Activated T-cell treated with anti-CD3 and anti-CD28 coated beads, Interleukin-2, amount 50 U/mL, for 1 hour (primary cell): Measurements from ENCODE around the gene SUMO4.

ENCODE experiments used
- DNase-seq: peaks from one replicate; pipeline ENCODE4 v3.0.0-alpha.2; 2020

SUMO4 gene

GRCh38 chr6:149433881-149434280 lies 33.8 kb downstream of the SUMO4 start:
- DNase-seq: no peak

DNA sequence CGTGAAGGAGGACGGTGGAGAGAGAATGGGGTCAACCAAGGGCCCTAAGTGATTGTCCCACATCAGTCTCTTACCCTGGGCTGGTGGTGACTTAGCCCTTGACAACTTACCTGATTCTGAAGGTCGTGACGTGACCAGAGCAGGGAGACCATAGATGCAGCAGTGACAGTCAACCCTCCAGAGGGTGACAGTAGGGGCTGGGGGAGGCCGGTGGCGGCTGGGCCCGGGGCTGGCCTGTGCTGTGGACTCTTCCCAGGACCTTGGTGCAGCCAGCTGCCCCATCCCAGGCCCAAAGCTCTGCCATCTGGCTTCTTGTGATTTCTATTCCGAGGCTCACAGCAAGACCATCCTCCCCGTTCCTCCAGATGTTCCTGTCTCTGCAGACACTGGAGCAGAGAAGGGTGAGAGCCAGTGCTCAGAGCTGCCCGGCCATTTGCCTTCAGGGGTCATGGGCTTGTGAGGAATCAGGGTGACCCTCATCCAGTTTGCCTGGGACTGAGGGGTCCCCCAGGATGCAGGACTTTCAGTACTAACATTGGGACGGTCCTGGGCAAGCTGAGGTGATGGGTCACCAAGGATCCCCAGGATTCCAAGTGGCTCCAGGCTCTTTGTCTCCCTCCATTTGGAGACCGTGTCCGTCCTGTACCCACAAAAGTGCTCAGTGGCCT lies 36.0 kb downstream of the SUMO4 start:
- DNase-seq: no peak

GRCh38 chr6:149436647-149437046 lies 36.6 kb downstream of the SUMO4 start:
- no peak for DNase-seq

- no peak for DNase-seq
Measured at GRCh38 chr6:149437212-149437611, 37.1 kb downstream of the SUMO4 start.

GRCh38 chr6:149438855-149439254 lies 38.8 kb downstream of the SUMO4 start:
- DNase-seq: no peak

DNA sequence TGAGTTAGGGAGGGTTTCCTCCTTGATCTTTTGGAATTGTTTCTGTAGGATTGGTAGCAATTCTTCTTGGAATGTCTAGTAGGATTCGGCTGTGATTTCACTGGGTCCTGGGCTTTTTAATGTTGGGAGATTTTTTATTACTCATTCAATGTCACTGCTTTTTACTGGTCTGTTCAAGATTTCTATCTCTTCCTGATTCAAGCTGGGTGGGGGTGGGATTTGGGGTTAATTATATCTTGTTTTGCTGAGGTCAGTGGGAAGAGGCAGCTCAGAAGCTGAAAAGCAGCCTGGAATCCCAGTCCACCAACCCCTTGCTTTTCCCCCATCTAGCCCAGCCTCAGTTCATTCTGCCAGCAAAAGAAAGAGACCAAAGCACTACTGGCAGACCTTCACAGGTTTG lies 39.6 kb downstream of the SUMO4 start:
- no peak for DNase-seq

DNA sequence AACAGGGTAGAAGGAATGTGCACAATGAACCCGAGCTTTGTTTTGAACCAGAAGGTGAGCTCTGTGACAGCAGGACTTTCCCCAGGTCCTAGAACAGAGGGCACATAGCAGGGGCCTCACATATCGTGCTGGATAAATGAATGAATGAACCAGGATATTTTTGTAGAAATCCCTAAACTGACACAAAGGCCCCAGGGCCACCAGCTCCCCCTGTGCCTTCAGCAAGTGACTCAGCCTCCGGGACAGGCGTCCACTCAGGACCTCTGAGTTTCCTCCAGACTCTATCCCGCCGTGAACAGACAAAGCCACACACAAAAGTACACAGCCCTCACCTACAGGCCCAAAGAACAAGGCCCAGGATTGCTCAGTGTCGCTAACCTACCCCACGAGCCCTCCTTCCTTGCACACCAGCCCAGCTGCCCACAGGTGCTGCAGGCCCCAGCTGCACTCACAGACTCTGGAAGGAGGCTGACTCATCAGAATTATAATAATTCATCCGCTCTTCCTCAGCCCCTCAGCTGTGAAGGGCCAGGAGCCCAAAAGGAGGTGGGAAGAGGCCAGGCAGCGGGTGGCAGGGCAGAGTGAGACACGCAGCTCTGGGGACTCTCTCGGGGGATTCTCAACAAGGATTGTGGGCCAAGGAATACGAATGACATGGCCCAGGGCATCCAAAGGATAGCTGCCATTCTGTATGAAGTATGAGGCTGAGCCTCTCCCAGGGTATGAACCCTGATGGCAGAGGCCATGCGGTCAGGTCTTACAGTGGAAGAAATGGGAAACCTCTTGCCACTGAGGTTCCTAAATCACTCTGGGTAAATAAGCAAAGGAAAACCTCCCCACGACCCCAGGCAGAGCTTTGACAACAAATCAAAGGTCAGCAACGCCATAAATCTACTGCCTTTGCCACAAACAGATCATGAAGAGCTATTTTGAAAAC lies 40.9 kb downstream of the SUMO4 start:
- DNase-seq: no peak

GRCh38 chr6:149441740-149442139 lies 41.7 kb downstream of the SUMO4 start:
- no peak for DNase-seq

- DNase-seq: no peak
Measured at GRCh38 chr6:149443411-149444181, 43.5 kb downstream of the SUMO4 start.

DNA sequence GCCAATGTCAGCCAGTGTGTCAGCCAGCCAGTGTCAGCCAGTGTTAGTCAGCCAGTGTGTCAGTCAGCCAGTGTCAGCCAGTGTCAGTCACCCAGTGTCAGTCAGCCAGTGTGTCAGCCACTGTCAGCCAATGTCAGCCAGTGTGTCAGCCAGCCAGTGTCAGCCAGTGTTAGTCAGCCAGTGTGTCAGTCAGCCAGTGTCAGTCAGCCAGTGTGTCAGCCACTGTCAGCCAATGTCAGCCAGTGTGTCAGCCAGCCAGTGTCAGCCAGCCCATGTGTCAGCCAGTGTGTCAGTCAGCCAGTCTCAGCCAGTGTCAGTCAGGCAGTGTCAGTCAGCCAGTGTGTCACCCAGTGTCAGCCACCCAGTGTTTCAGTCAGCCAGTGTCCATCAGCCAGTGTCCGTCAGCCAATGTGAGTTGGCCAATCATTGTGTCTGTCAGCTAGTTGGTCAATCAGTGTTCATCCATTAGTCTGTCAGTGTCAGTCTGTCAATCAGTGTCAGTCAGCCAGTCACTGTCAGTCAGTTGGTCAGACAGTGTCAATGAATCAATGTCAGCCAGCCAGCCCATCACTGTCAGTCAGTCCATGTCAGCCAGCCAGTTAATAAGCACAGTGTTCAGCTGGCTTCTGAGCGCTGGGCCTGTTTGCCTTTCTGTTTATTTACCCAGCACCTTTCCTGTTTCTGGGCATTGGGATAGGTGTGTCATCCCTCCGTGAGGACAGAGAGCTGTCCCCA lies 44.5 kb downstream of the SUMO4 start:
- DNase-seq: peak; percentile 27

DNA sequence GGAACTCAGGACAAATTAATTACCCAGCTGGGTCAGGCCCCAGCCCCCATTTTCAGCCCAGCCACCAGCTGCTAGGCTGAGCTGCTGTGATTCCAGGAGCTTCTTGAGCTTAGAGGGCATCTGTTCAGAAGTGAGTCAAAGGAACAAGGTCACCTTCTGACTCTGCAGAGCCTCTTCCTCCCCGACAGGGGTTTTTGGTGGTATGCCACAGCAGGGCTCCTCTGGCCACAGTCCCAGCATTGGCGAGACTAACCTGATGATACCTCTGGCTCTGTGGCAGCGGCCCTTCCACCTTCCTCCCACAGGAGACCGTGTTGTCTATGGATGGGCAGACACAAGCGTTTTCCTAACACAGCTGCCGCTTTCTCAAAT lies 45.0 kb downstream of the SUMO4 start:
- DNase-seq: peak; percentile 25

GRCh38 chr6:149445573-149445972 lies 45.5 kb downstream of the SUMO4 start:
- DNase-seq: no peak

GRCh38 chr6:149446791-149447376 lies 46.8 kb downstream of the SUMO4 start:
- DNase-seq: no peak

- DNase-seq: no peak
Measured at GRCh38 chr6:149448821-149449453, 48.9 kb downstream of the SUMO4 start.

- DNase-seq: no peak
Measured at GRCh38 chr6:149449831-149450678, 50.0 kb downstream of the SUMO4 start.
